ENCODE results near the gene MAPKAP1.

GRCh38 chr9:125467116-125467740, 239.8 kb downstream of the MAPKAP1 start:
- TF ChIP-seq, protein P1, sequence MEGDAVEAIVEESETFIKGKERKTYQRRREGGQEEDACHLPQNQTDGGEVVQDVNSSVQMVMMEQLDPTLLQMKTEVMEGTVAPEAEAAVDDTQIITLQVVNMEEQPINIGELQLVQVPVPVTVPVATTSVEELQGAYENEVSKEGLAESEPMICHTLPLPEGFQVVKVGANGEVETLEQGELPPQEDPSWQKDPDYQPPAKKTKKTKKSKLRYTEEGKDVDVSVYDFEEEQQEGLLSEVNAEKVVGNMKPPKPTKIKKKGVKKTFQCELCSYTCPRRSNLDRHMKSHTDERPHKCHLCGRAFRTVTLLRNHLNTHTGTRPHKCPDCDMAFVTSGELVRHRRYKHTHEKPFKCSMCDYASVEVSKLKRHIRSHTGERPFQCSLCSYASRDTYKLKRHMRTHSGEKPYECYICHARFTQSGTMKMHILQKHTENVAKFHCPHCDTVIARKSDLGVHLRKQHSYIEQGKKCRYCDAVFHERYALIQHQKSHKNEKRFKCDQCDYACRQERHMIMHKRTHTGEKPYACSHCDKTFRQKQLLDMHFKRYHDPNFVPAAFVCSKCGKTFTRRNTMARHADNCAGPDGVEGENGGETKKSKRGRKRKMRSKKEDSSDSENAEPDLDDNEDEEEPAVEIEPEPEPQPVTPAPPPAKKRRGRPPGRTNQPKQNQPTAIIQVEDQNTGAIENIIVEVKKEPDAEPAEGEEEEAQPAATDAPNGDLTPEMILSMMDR (conservative IDR thresholded peaks at IDR 0.05; ENCODE audit: low read length) = no peak
- no peak for TF ChIP-seq EZH2phosphoT487 (IDR thresholded peaks at IDR 0.05; ENCODE audit: borderline replicate concordance, low read depth, low read length)
